GM12891 (cell line): Measurements from ENCODE around the gene MAB21L4.
"Not testable (repeated sequence)": the region's sequence is repeated elsewhere in the genome, so short reads cannot be mapped to it uniquely, and the experiment has no call there.

Experiments
- DNase-seq: peaks from one replicate; pipeline ENCODE4 v3.0.0; 2011; ENCODE audit warnings: low spot score; ENCODE audit not compliant: insufficient read length
- FAIRE-seq: peaks from 2 replicates; lab custom pipeline; 2011; peaks lifted over from hg19 to GRCh38; lab: Jason Lieb, UNC
- PAX5 ChIP-seq: IDR thresholded peaks from 2 replicates; pipeline ENCODE4 v1.6.1; 2011; ENCODE audit warnings: low read length, moderate library complexity, mild to moderate bottlenecking; ENCODE audit not compliant: insufficient read depth, severe bottlenecking
- POLR2A ChIP-seq: IDR thresholded peaks from 2 replicates; pipeline ENCODE4 v1.6.1; 2011; ENCODE audit warnings: low read depth, low read length, control low read depth
- POLR2AphosphoS5 ChIP-seq: IDR thresholded peaks from 2 replicates; pipeline ENCODE4 v1.6.1; 2011; ENCODE audit warnings: low read depth, low read length, control low read depth
- POU2F2 ChIP-seq: IDR thresholded peaks from 2 replicates; pipeline ENCODE4 v1.6.1; 2011; ENCODE audit warnings: low read depth, mild to moderate bottlenecking, control low read depth, low read length, moderate library complexity
- SPI1 ChIP-seq: IDR thresholded peaks from 2 replicates; pipeline ENCODE4 v1.6.1; 2011; ENCODE audit warnings: low read depth, low read length, control low read depth
- TAF1 ChIP-seq: IDR thresholded peaks from 2 replicates; pipeline ENCODE4 v1.6.1; 2011; ENCODE audit warnings: low read depth, low read length, control low read depth

MAB21L4 gene

DNA sequence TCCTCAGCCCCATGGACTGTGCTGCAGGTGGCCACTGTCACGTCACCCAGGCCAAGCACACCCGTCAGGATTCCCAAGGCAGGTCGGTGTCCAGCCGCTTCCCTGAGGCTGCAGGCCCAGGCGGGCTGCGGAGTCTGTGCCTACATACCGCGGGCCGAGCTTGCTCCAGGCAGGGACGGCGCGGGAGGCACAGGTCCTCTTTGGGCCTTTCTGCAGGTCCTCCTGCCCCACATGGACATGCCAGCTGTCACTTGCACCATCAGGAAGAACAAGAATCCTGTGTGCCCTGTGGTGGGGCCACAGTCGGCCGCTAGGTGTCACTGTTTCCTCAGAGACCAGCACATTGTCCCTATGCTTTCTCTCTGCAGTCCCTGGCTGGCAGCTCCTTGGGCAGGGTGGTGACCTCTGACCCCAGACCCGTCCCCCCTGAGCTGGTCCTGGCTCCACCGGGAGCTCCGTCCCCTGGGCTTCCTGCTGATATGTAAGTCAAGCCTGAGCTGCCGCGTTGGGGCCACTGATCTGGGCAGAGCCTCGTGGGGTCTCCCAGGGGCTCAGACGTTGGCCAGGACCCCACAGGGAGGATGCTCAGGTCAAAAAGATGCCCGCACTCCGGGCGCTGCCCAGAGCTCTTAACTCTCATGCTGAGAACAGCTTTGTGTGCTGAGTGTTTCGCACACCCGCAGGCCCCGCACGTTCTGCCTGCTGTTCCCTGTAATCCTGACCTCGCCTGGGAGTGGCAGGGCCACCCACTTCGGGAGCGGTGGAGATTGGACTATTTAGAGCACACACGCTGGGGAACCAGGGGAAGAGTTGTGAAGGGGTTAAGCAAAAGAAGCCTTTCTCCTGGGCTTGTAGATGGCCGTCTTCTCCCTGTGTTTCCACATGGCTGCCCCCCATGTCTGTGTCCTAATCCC, 44.6 kb downstream of the MAB21L4 start:
- FAIRE-seq (peak; percentile 94), DNase-seq (peak; percentile 87)
- TF ChIP-seq POU2F2 (no peak), SPI1 (no peak), POLR2AphosphoS5 (no peak), PAX5 (no peak), TAF1 (no peak), POLR2A (no peak)

DNA sequence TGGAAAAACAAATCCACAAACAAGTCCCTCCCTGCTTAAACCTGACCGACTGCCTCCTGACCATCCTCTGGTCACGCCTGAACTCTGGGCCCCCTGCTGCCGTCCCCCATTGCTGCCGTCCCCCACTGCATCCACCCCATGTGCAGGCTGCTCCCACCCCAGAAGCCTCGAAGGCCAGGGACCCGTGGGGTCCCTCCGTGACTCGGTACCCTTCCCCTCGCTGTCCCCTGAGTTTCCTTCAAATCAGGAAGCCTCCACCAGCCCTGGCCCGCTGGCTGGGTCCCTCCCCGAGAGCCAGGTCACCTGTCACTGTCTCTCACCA, 45.2 kb downstream of the MAB21L4 start:
- no peak for DNase-seq
- FAIRE-seq, result no peak
- TF ChIP-seq POLR2A, result no peak
- no peak for TF ChIP-seq POU2F2
- no peak for TF ChIP-seq TAF1
- TF ChIP-seq PAX5, result no peak
- no peak for TF ChIP-seq POLR2AphosphoS5
- TF ChIP-seq SPI1, result no peak

DNA sequence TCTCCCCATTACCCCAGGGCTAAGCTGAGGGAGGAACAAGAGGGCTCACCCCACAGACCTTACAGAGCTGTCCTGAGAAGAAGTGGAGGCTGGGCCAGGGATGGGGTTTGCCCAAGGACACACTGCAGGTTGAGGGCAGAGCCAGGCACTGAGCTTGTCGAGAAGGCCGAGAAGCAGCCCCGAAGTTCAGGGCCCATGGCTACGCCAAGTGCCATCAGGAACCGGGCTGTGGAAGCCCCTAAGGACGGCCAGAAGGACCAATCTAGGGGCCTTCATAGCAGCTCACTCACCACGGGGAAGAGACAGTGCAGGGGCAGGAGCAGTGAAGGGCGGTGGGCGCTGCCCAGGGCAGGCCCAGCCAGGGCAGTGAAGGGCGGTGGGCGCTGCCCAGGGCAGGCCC, 45.9 kb downstream of the MAB21L4 start:
- DNase-seq, result no peak
- TF ChIP-seq PAX5, result no peak
- TF ChIP-seq POLR2AphosphoS5, result no peak
- TF ChIP-seq POU2F2, result no peak
- TF ChIP-seq POLR2A, result no peak
- TF ChIP-seq TAF1, result no peak
- no peak for TF ChIP-seq SPI1
- no peak for FAIRE-seq

DNA sequence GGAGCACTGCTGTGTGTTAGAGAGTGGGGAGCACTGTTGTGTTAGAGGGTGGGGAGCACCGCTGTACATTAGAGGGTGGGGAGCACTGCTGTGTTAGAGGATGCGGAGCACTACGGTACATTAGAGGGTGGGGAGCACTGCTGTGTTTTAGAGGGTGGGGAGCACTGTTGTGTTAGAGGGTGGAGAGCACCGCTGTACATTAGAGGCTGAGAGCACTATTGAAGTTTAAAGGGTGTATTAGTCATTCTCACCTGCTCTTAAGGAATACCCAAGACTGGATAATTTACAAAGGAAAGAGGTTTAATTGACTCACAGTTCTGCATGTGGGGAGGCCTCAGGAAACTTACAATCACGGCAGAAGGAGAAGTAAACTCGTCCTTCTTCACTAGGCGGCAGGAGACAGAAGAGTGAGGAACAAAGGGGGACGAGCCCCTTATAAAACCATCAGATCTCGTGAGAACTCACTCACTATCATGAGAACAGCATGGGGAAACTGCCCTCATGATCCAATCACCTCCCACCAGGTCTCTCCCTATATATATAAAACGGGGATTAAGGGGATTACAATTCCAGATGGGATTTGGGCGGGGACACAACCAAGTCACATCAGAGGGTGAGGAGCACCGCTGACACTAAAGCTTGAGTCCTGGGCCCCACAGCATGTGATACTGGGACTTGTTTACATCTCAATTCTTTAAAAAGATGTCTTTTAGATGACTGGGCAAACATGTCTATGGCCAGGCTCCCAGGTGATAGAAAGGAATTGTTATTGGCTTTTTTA, 46.9 kb downstream of the MAB21L4 start:
- TF ChIP-seq POLR2AphosphoS5 (no peak), PAX5 (no peak), SPI1 (no peak), TAF1 (no peak), POLR2A (no peak), POU2F2 (no peak)
- no peak for FAIRE-seq
- no peak for DNase-seq

DNA sequence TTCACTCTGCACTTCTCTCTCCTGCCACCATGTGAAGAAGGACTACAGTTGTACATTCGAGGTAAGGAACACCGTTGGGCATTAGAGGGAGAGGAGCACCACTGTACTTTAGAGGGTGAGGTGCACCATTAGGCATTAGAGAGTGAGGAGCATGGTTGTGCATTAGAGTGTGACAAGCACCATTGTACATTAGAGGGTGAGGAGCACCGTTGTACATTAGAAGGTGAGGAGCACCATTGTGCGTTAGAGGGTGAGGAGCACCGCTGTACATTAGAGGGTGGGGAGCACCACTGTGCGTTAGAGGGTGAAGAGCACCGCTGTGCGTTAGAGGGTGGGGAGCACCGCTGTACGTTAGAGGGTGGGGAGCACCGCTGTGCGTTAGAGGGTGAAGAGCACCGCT, 48.1 kb downstream of the MAB21L4 start:
- FAIRE-seq, result no peak
- no peak for DNase-seq
- TF ChIP-seq POLR2AphosphoS5 (no peak), TAF1 (no peak), SPI1 (no peak), POLR2A (no peak), PAX5 (no peak), POU2F2 (no peak)

DNA sequence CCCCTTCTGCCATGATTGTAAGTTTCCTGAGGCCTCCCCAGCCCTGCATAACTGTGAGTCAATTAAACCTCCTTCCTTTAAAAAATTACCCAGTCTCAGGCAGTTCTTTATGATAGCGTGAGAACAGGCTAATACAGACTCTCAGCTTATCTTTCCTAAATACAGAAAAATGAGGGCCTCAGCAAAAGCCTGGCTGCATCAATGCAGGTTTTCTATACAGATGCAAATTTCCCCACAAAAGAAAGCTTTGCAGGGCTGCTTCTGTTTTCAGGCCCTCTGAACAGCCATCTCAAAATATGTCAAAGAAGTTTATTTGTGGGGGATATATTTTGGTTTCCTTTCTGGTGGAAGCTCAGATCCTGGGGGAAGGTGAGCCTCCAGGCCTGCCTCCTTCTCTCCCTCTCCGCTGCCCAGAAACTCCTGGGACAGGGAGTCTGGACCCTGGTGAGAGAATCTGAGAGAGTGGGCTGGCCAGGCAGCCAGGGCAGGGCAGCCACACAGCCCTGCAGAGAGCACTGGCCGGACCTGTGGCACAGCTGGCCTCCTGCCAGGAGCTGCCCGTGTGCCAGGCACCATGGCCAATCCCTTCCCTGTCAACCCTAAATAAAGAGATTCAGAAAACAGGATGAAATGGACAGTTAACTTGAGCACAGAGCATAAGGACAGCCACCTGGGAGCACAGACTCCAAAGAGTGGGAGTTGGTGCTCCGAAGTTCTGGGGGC, 48.9 kb downstream of the MAB21L4 start:
- DNase-seq (no peak), FAIRE-seq (no peak)
- no peak for TF ChIP-seq POU2F2
- TF ChIP-seq POLR2AphosphoS5, result no peak
- TF ChIP-seq POLR2A, result no peak
- no peak for TF ChIP-seq SPI1
- TF ChIP-seq PAX5, result no peak
- TF ChIP-seq TAF1, result no peak

DNA sequence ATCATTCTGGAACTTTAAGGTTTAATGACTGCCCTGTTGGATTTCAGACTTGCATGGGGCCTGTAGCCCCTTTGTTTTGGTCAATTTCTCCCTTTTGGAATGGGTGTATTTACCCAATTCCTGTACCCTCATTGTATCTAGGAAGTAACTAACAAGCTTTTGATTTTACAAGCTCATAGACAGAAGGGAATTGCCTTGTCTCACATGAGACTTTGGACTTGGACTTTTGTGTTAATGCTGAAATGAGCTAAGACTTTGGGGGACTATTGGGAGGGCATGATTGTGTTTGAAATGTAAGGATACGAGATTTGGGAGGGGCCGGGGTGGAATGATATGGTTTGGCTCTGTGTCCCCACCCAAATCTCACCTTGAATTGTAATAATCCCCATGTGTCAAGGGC, 49.6 kb downstream of the MAB21L4 start:
- not testable (repeated sequence) for FAIRE-seq, DNase-seq

DNA sequence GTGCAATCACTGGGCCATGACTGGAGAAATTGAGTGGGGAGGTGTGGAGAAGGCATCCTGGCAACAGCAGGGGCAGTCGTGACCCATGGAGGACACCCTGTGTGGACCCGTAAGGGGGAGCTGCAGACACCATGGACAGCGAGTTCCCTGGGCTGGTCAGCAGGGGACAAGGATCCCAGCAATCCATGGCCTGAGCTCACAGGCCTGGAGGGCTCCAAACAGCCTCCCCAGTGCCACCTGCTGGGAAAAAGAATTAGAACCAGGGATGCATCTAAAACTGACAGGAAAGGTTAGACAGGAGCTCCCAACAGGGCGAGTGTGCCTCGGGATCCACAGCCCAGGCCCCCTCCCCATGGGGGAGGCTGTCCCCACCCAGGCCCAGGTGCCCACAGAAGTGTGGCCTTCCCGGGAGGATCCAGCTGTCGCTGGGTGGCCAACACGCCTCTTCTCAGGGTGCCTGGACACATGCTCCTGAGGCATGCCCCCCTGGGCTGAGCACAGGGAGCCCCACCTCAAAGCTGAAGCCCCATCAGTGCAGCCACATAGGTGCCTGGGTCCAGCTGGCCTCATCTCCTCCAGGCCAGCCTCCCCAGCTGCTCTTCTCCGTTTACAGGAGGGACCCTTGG, 55.4 kb downstream of the MAB21L4 start:
- no peak for FAIRE-seq
- no peak for TF ChIP-seq POU2F2
- TF ChIP-seq POLR2AphosphoS5, result no peak
- no peak for TF ChIP-seq PAX5
- TF ChIP-seq POLR2A, result no peak
- no peak for TF ChIP-seq SPI1
- no peak for TF ChIP-seq TAF1
- no peak for DNase-seq
